Type B pancreatic cell (in vitro differentiated cells): ENCODE results near the gene ERF. TPM values are rescaled to one million over a fixed set of nuclear protein-coding genes. Genes with fewer than 3 reads are reported as not detected.

Experiments used
- DNase-seq: peaks from one replicate; pipeline ENCODE4 v3.0.0; 2021; ENCODE audit warnings: mixed read lengths; ENCODE audit not compliant: unreplicated experiment; ENCODE audit errors: extremely low spot score
- H3K27ac Mint-ChIP-seq: 2 replicates; pipeline ENCODE4 v1.8.0; 2021; ENCODE audit warnings: mild to moderate bottlenecking, mixed read lengths
- H3K27me3 Mint-ChIP-seq: 2 replicates; pipeline ENCODE4 v1.8.0; 2021; ENCODE audit warnings: mixed read lengths
- H3K36me3 Mint-ChIP-seq: 2 replicates; pipeline ENCODE4 v1.8.0; 2021; ENCODE audit warnings: mixed read lengths
- H3K4me1 Mint-ChIP-seq: one replicate; pipeline ENCODE4 v1.8.0; 2021; ENCODE audit warnings: mixed read lengths; ENCODE audit not compliant: unreplicated experiment
- H3K4me3 Mint-ChIP-seq: 2 replicates; pipeline ENCODE4 v1.8.0; 2021; ENCODE audit warnings: mild to moderate bottlenecking, mixed read lengths
- H3K9me3 Mint-ChIP-seq: 2 replicates; pipeline ENCODE4 v1.8.0; 2021; ENCODE audit warnings: mixed read lengths
- CTCF ChIP-seq: fragments of 200-600 bp; sonication (generic); conservative IDR thresholded peaks from 2 replicates; pipeline ENCODE4 v1.5.0; 2021; ENCODE audit warnings: antibody characterized with exemption, mild to moderate bottlenecking
- total RNA-seq: library from RNA; stranded (reverse); gene quantifications from 2 replicates; pipeline ENCODE4 v1.2.1, GENCODE V29; 2021; ENCODE audit warnings: low replicate concordance

The ERF gene
- total RNA-seq, 1 donor from 2014 or later, result 78.9 TPM

GRCh38 chr19:42279902-42280814 lies 25.2 kb upstream of the ERF start:
- H3K27me3 Mint-ChIP-seq, result no peaks in the 10 kb centered on the region
- peak; percentile 98 for TF ChIP-seq CTCF
- H3K27ac Mint-ChIP-seq, result peak overlapping the region; percentile 95
- H3K4me1 Mint-ChIP-seq, result peaks cover 30% of the 10 kb centered on the region
- DNase-seq, result peak; percentile 91
- peak overlapping the region; percentile 95 for H3K4me3 Mint-ChIP-seq
- H3K9me3 Mint-ChIP-seq, result no peaks in the 10 kb centered on the region
- peaks cover 3% of the 10 kb centered on the region for H3K36me3 Mint-ChIP-seq

DNA sequence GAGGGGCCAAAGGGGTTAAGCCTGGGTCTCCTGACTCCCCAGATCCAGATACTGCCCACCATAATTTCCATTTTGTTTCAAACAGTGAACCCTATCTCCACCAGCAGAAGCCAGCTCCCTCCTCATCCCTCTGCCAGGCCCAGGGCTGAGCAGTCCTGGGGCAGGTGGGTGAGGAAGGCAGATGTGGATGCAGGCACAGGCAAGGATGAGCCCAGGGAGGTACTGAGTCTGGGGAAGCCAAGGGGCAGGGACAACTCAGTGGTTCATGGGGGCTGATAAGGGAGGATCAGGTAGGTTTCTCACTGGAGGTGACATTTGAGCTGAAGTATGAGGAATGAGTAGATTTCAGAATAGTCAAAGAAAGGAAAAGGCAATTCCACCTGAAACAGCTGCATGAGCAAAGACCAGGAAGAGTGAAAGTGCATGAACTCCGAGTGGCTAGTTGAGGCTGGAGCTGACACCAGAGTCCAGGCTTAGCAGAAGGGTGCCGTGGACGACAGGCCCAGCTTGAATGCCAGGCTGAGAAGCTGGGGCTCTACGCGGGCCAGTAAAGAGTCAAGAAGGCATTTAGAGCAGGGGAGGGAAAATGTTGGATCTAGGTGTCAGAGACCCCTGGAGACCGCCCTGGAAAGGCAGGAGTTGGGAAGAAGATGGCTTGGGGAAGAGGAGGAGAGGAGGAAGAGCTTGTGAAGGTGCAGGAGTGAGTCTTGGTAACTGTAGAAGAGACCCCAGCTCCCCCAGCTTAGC lies 24.4 kb upstream of the ERF start:
- Mint-ChIP-seq H3K27ac (peak overlapping the region; percentile 95), H3K4me1 (peaks cover 29% of the 10 kb centered on the region), H3K4me3 (peak overlapping the region; percentile 95), H3K9me3 (no peaks in the 10 kb centered on the region), H3K27me3 (no peaks in the 10 kb centered on the region), H3K36me3 (peaks cover 3% of the 10 kb centered on the region)
- no peak for TF ChIP-seq CTCF
- no peak for DNase-seq

- peaks cover 29% of the 10 kb centered on the region for H3K4me1 Mint-ChIP-seq
- no peaks in the 10 kb centered on the region for H3K27me3 Mint-ChIP-seq
These were observed 23.7 kb upstream of the ERF start for GRCh38 chr19:42278452-42279154.

GRCh38 chr19:42277821-42278451 lies 23.0 kb upstream of the ERF start:
- H3K4me1 Mint-ChIP-seq, result peaks cover 29% of the 10 kb centered on the region
- H3K4me3 Mint-ChIP-seq, result peak overlapping the region; percentile 95
- H3K27ac Mint-ChIP-seq, result peak overlapping the region; percentile 56
- H3K27me3 Mint-ChIP-seq, result no peaks in the 10 kb centered on the region
- H3K9me3 Mint-ChIP-seq, result no peaks in the 10 kb centered on the region
- no peak for TF ChIP-seq CTCF
- peaks cover 3% of the 10 kb centered on the region for H3K36me3 Mint-ChIP-seq
- no peak for DNase-seq

More at GRCh38 chr19:42278452-42279154, 23.7 kb upstream of the ERF start:
- Mint-ChIP-seq H3K27ac (peak overlapping the region; percentile 56), H3K9me3 (no peaks in the 10 kb centered on the region), H3K36me3 (peaks cover 3% of the 10 kb centered on the region), H3K4me3 (peak overlapping the region; percentile 95)
- TF ChIP-seq CTCF, result no peak
- DNase-seq, result no peak

DNA sequence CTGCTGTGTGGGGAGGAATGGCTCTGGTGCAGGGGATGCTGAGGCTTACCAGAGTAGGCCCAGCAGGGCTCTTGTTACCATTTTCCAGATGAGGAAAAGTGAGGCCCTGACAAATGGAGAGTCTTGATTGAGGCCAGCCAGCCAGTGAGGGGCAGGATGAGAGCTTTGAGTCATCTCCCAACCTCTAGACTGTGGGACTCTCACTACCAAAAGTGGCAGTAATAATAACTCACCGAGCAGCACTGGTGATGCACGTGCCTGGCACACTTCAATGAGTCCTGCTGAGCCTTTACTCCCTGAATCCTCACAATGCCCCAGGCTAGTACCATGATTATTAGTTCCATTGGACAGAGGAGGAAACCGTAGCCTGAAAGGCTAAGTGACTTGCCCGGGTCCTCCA lies 21.9 kb upstream of the ERF start:
- H3K4me1 Mint-ChIP-seq, result peaks cover 29% of the 10 kb centered on the region
- no peaks in the 10 kb centered on the region for H3K9me3 Mint-ChIP-seq
- no peak for DNase-seq
- H3K27me3 Mint-ChIP-seq, result no peaks in the 10 kb centered on the region
- TF ChIP-seq CTCF, result no peak
- no peak overlapping the region for H3K27ac Mint-ChIP-seq
- peak overlapping the region; percentile 20 for H3K4me3 Mint-ChIP-seq
- peaks cover 3% of the 10 kb centered on the region for H3K36me3 Mint-ChIP-seq
